Activated naive CD4-positive, alpha-beta T cell treated with anti-CD3 and anti-CD28 coated beads, Interleukin-2, amount 10 ng/mL, durations not matched to agents 7 days and 5 days (primary cell): ENCODE measurements around the gene TMEM156.

ENCODE experiments used
- CTCF ChIA-PET: fragments of 350-600 bp; sonication (Branson Sonifier 250); formaldehyde crosslinking; loops from one replicate; lab custom pipeline; 2021; ENCODE audit warnings: antibody characterized with exemption; lab: Charles Lee
- DNase-seq: peaks from one replicate; pipeline ENCODE4 v3.0.0-alpha.2; 2020
- H3K27ac Mint-ChIP-seq: one replicate; pipeline ENCODE4 v1.8.0; 2021; ENCODE audit warnings: mild to moderate bottlenecking, moderate library complexity, mixed read lengths
- H3K27me3 Mint-ChIP-seq: one replicate; pipeline ENCODE4 v1.8.0; 2021; ENCODE audit warnings: mild to moderate bottlenecking, mixed read lengths
- H3K36me3 Mint-ChIP-seq: one replicate; pipeline ENCODE4 v1.8.0; 2021; ENCODE audit warnings: mixed read lengths
- H3K4me1 Mint-ChIP-seq: one replicate; pipeline ENCODE4 v1.8.0; 2021; ENCODE audit warnings: mixed read lengths
- H3K4me3 Mint-ChIP-seq: one replicate; pipeline ENCODE4 v1.8.0; 2021; ENCODE audit warnings: mild to moderate bottlenecking, moderate library complexity, mixed read lengths
- H3K9me3 Mint-ChIP-seq: one replicate; pipeline ENCODE4 v1.8.0; 2021; ENCODE audit warnings: mixed read lengths

The TMEM156 gene

GRCh38 chr4:38930707-38931106 is 101.5 kb downstream of the TMEM156 start:
- Mint-ChIP-seq H3K27ac (no peak overlapping the region), H3K27me3 (peaks cover 10% of the 10 kb centered on the region), H3K36me3 (no peaks in the 10 kb centered on the region), H3K9me3 (no peaks in the 10 kb centered on the region), H3K4me3 (no peak overlapping the region), H3K4me1 (no peaks in the 10 kb centered on the region)
- no peak for DNase-seq
- CTCF ChIA-PET: no interaction called here

DNA sequence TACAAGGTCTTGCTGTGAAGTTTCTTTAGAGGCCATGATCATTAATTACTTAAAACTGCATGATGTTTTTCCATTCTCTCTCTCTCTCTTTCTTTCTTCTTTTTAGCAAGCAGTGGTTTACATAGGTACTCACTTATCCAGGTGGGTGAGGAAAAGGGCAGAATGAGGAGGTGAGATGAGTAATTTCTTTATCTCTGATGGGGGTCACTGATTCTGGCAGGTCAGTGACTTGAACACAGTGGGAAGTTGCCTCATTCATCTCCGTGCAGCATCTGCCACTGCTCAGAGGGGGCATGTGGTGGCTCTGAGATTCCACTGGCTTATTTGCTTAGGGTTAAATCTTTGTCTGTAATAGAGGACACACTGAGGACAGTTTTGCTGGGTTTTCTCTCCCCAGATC is 102.0 kb downstream of the TMEM156 start:
- H3K27me3 Mint-ChIP-seq: peaks cover 10% of the 10 kb centered on the region
- no peaks in the 10 kb centered on the region for H3K4me1 Mint-ChIP-seq
- H3K36me3 Mint-ChIP-seq: no peaks in the 10 kb centered on the region
- no peak overlapping the region for H3K4me3 Mint-ChIP-seq
- no peaks in the 10 kb centered on the region for H3K9me3 Mint-ChIP-seq
- CTCF ChIA-PET: no interaction called here
- DNase-seq: no peak
- no peak overlapping the region for H3K27ac Mint-ChIP-seq

GRCh38 chr4:38928974-38929373 is 103.2 kb downstream of the TMEM156 start:
- no peaks in the 10 kb centered on the region for H3K4me1 Mint-ChIP-seq
- H3K36me3 Mint-ChIP-seq: no peaks in the 10 kb centered on the region
- DNase-seq: no peak
- CTCF ChIA-PET: no interaction called here
- no peak overlapping the region for H3K27ac Mint-ChIP-seq
- no peaks in the 10 kb centered on the region for H3K9me3 Mint-ChIP-seq
- peaks cover 10% of the 10 kb centered on the region for H3K27me3 Mint-ChIP-seq
- no peak overlapping the region for H3K4me3 Mint-ChIP-seq

GRCh38 chr4:38928568-38928967 is 103.6 kb downstream of the TMEM156 start:
- Mint-ChIP-seq H3K4me3 (no peak overlapping the region), H3K27ac (no peak overlapping the region), H3K27me3 (peaks cover 10% of the 10 kb centered on the region), H3K4me1 (no peaks in the 10 kb centered on the region), H3K9me3 (no peaks in the 10 kb centered on the region), H3K36me3 (no peaks in the 10 kb centered on the region)
- CTCF ChIA-PET: no interaction called here
- DNase-seq: no peak

- H3K27me3 Mint-ChIP-seq: peaks cover 10% of the 10 kb centered on the region
- no peak for DNase-seq
- CTCF ChIA-PET: no interaction called here
- no peaks in the 10 kb centered on the region for H3K9me3 Mint-ChIP-seq
- no peak overlapping the region for H3K27ac Mint-ChIP-seq
- no peak overlapping the region for H3K4me3 Mint-ChIP-seq
- H3K4me1 Mint-ChIP-seq: no peaks in the 10 kb centered on the region
- H3K36me3 Mint-ChIP-seq: no peaks in the 10 kb centered on the region
Measured at GRCh38 chr4:38926896-38927295, 105.3 kb downstream of the TMEM156 start.

DNA sequence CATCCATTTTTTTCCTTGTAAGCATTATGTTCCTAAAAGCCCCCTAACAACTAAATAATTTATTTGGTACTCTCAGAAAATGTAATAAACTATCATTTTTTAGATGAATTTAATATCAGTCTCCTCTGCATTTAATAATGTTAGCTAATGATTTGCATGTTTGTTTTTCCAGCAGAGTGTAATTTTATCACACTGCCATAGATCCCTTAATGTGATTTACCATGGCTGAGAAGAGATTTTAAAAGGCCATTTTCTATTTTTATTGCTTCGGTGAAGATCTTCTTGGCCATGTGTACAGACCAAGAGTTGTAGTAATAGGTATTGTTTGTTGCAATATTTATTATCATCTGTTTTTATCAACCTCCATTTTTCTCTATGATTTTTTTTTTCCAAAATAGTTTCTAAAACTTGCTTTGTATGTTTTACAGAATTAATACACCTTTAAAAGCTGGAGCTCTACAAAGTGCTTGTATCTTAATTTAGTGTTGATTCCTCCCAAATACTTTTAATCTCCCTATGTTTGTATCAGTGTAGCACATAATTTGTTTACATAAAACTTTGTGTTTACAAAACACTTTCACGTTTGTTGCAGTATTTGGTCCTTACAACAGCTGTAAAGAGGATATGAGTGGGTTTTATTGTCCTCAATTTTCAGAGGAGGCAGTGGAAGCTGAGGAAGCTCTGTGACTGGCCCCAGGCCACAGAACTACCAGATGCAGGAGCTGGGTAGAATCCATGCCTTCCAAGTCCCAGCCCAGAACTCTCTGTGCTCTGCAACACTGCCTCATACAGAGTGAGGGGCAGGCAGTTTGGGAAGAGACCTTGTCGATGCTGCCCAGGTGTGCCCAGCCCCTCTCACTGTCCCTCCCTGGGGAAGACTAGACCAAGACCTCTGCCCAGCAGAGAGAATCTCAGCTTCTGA is 106.5 kb downstream of the TMEM156 start:
- DNase-seq: no peak
- no peaks in the 10 kb centered on the region for H3K36me3 Mint-ChIP-seq
- CTCF ChIA-PET: interaction anchor here (0.6 to 1.1 kb wide), 2 partner anchors 71 to 209 kb away, joined by 3 read pairs; no protein-coding TSS in a partner anchor
- H3K27ac Mint-ChIP-seq: no peak overlapping the region
- H3K4me3 Mint-ChIP-seq: no peak overlapping the region
- no peaks in the 10 kb centered on the region for H3K9me3 Mint-ChIP-seq
- peaks cover 1% of the 10 kb centered on the region for H3K4me1 Mint-ChIP-seq
- peaks cover 6% of the 10 kb centered on the region for H3K27me3 Mint-ChIP-seq

DNA sequence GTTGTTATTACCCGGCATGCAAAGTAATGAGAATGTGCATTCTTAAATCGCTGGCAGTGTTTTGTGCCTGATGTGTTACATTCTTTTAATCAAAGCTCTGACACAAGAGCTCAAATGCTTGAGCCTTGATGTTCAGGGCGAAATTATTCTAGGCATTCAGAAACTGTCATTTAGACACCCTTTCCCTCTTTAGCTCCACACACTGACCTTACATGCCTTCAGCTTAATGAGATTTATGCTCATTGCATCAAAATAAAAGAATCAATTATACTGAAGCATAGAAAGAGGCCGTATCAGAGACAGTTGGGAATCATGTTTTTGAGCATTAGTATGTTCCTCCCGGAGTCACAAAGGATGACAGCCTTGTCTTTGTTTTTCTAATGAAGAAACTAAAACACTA is 107.9 kb downstream of the TMEM156 start:
- Mint-ChIP-seq H3K4me3 (no peak overlapping the region), H3K36me3 (no peaks in the 10 kb centered on the region), H3K4me1 (peaks cover 7% of the 10 kb centered on the region), H3K27me3 (peaks cover 6% of the 10 kb centered on the region), H3K9me3 (no peaks in the 10 kb centered on the region), H3K27ac (no peak overlapping the region)
- DNase-seq: no peak
- CTCF ChIA-PET: no interaction called here

DNA sequence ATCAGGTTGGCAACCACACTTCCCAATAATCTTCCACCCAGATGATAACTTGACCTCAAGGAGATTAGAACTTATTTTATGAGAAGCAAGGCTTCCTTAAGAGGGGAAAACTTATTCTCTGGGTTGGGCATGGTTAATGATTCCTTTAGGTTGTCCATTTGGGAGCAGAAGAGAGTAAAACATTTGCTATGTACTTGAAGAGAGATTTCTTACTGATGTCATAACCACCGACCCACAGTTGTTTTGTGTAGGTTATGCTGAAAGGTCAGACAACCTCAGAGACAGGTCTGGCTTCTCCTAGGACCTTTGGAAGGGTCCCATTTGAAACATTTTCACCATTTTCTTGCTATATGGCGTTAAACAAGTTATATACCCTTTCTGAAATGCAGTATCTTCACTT is 108.5 kb downstream of the TMEM156 start:
- CTCF ChIA-PET: no interaction called here
- Mint-ChIP-seq H3K27me3 (peaks cover 6% of the 10 kb centered on the region), H3K4me1 (peaks cover 7% of the 10 kb centered on the region), H3K36me3 (no peaks in the 10 kb centered on the region), H3K9me3 (no peaks in the 10 kb centered on the region), H3K4me3 (no peak overlapping the region), H3K27ac (no peak overlapping the region)
- DNase-seq: no peak

GRCh38 chr4:38921151-38921550 is 111.1 kb downstream of the TMEM156 start:
- Mint-ChIP-seq H3K27ac (no peak overlapping the region), H3K4me1 (peaks cover 7% of the 10 kb centered on the region)

DNA sequence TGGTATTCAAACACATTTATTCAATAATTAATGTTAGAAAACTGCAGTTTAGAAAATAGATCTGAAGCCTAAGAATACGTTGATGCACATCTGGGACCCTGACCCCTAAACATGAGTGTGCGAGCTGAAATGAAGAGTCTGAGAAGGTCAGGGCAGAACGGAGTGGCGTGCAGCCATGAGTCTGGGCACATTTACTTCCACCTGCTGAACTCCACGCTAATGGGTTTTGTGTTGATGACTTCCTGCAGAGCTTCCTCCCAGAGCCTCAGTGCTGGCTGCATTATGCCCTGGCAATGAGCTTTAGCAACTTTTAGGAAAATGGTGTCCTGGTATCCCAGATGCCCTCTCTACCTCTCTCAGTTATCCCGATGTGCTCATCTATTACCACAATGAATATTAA is 111.5 kb downstream of the TMEM156 start:
- no peaks in the 10 kb centered on the region for H3K9me3 Mint-ChIP-seq
- peaks cover 7% of the 10 kb centered on the region for H3K4me1 Mint-ChIP-seq
- no peak overlapping the region for H3K4me3 Mint-ChIP-seq
- no peak overlapping the region for H3K27ac Mint-ChIP-seq
- DNase-seq: no peak
- CTCF ChIA-PET: no interaction called here
- no peaks in the 10 kb centered on the region for H3K27me3 Mint-ChIP-seq
- H3K36me3 Mint-ChIP-seq: peaks cover 3% of the 10 kb centered on the region

More at GRCh38 chr4:38921151-38921550, 111.1 kb downstream of the TMEM156 start:
- H3K4me3 Mint-ChIP-seq: no peak overlapping the region
- no peak for DNase-seq
- peaks cover under 1% of the 10 kb centered on the region for H3K36me3 Mint-ChIP-seq
- no peaks in the 10 kb centered on the region for H3K9me3 Mint-ChIP-seq
- CTCF ChIA-PET: no interaction called here
- peaks cover 2% of the 10 kb centered on the region for H3K27me3 Mint-ChIP-seq

DNA sequence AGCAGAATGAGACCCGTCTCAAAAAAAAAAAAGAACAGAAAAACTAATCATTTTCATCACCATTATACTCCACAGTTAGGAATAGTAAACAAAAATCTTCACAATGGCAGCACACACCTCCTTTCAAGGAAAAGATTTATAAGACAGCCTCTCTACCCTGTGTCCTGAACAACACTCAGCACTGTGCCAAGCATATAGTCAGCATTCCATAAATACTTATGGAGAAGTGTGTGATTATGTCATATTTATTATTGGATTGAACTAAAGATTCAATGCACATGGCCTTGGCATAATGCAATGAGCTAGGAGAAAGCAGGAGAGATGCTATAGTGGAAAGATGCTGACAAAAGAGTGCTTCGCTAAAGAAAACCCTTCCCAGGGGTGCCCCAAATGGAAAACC is 112.0 kb downstream of the TMEM156 start:
- no peak for DNase-seq
- no peaks in the 10 kb centered on the region for H3K27me3 Mint-ChIP-seq
- no peak overlapping the region for H3K27ac Mint-ChIP-seq
- H3K4me3 Mint-ChIP-seq: no peak overlapping the region
- CTCF ChIA-PET: interaction anchor here (0.7 kb wide), 1 partner anchor 109 kb away, joined by 3 read pairs; no protein-coding TSS in a partner anchor
- no peaks in the 10 kb centered on the region for H3K9me3 Mint-ChIP-seq
- peaks cover 4% of the 10 kb centered on the region for H3K36me3 Mint-ChIP-seq
- H3K4me1 Mint-ChIP-seq: peaks cover 12% of the 10 kb centered on the region

- Mint-ChIP-seq H3K4me3 (no peak overlapping the region), H3K27ac (no peak overlapping the region), H3K4me1 (peaks cover 18% of the 10 kb centered on the region), H3K36me3 (peaks cover 6% of the 10 kb centered on the region), H3K27me3 (no peaks in the 10 kb centered on the region), H3K9me3 (no peaks in the 10 kb centered on the region)
- CTCF ChIA-PET: interaction anchor here (0.7 kb wide), 1 partner anchor 109 kb away, joined by 3 read pairs; no protein-coding TSS in a partner anchor
- no peak for DNase-seq
Measured at GRCh38 chr4:38919494-38919893, 112.7 kb downstream of the TMEM156 start.

DNA sequence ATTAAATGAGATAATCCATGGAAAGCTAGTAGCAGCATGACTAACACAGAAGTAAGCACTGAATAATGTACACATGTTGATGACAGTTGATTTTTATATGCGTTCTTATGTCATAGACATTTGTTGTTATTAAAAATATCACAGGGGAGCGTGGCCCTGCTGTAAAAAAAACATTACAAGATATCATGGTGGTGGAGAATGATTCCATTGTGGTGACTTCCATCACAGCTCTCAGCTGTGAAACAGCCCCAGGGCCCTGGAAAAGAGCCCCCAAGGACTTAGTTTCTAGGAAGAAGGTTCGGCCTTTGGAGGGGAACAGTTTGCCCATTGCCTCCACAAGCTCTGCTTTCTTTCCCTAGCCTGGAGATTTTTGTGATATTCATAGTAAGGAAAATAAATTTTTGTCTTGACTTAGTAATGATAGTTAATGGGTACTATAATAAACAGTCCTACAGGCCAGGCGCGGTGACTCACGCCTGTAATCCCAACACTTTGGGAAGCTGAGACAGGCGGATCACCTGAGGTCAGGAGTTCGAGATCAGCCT is 114.7 kb downstream of the TMEM156 start:
- CTCF ChIA-PET: interaction anchor here (0.6 to 1.0 kb wide), 3 partner anchors 14 to 228 kb away, joined by 3 read pairs; no protein-coding TSS in a partner anchor
- Mint-ChIP-seq H3K27me3 (no peaks in the 10 kb centered on the region), H3K9me3 (no peaks in the 10 kb centered on the region), H3K27ac (no peak overlapping the region), H3K4me3 (no peak overlapping the region), H3K36me3 (peaks cover 6% of the 10 kb centered on the region), H3K4me1 (peaks cover 18% of the 10 kb centered on the region)
- DNase-seq: no peak
